HG02943 (cell line): Measurements from ENCODE around the gene PLEKHG4B.

Experiments used
- ATAC-seq: cut with Tn5 transposase; IDR thresholded peaks from one replicate; pipeline ENCODE4 v1.9.1; 2021; ENCODE audit warnings: mild to moderate bottlenecking, low read depth, moderate library complexity; ENCODE audit not compliant: unreplicated experiment

The PLEKHG4B gene

GRCh38 chr5:166441-167372, 74.7 kb downstream of the PLEKHG4B start:
- no peak for ATAC-seq

- ATAC-seq: no peak
Observed at GRCh38 chr5:167511-167910, 75.5 kb downstream of the PLEKHG4B start.

GRCh38 chr5:167982-168660, 76.2 kb downstream of the PLEKHG4B start:
- ATAC-seq: no peak

DNA sequence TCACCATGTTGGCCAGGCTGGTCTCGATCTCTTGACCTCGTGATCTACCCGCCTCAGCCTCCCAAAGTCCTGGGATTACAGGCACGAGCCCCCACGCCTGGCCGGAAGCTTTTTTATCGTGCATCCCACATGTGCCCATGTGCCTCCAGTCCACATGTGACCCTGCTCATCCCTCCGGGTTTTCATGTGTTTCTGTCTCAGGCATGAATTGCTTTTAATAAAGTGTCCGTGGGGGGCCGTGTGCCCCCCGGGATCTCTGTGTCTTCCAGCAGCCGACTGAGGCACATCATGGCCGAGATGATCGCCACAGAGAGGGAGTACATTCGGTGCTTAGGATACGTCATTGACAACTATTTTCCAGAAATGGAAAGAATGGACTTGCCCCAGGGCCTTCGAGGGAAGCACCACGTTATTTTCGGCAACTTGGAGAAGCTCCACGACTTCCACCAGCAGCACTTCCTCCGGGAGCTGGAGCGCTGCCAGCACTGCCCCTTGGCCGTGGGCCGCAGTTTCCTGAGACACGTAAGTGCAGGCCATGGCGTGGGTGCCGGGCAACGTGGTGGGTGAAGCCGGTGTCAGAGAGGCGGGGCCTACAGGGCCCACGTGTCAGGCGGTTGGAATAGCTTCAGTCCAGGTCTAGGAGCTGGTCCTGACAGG, 77.2 kb downstream of the PLEKHG4B start:
- no peak for ATAC-seq

GRCh38 chr5:169728-170094, 77.7 kb downstream of the PLEKHG4B start:
- ATAC-seq: no peak

GRCh38 chr5:170971-171800, 79.2 kb downstream of the PLEKHG4B start:
- no peak for ATAC-seq

DNA sequence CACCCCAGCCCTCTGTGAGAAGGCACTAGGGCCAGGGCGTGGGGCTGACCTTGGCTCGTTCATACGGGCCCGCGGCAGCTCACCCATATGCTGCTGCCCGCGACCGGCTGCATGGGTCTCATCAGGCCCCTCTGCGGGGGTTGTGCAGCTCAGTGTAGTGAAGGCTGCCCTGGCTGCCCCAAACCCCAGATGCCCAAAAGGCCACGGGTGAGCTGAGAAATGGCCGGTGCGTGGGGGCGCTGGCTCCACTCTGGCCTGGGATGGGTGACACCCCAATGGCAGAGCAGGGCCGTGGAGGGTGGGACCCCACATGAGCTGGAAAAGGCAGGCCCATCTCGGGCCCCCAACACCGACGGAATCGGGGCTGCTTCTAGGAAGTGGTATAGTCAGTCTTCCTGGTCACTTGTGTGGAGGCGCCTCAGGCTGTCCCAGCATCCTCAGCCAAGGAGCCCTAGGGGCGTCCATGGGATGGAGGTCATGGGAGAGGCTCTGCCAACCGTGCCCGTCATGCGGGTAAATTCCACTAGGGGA, 79.9 kb downstream of the PLEKHG4B start:
- no peak for ATAC-seq

DNA sequence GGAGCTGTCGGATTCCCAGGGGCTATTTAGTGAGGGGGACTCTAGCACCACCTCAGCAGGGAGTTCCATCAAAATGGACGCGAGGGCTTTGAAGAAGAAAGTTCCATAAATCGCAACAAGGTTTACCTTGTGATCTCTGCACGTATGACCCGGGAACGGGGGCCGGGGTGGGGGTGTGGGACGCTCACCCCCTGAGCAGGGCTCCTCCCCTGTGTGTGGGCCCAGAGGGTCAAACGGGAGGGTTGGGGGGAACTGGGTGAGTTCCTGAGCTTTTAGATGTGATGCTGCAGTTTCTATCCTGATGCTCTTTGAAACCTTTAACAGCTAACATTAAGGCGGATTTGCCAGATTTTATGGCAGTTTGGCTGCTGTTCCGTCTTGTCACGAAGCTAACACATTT, 80.5 kb downstream of the PLEKHG4B start:
- ATAC-seq: no peak

DNA sequence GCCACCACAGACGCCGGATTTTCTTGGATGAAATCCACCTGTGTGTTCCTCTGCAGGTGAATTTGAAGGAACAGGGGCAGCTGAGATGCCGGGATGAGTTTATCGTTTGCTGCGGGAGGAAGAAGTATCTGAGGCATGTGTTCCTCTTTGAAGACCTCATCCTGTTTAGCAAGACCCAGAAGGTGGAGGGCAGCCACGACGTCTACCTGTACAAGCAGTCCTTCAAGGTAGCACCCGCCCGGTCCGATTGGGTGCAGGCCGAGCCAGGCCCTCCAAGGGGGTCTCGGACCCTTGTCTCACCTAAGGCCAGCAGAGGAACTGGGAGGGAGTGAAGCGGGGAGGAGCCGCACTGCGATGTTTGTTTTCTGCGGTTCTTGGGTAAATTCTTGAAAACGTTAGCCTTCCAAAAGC, 80.9 kb downstream of the PLEKHG4B start:
- no peak for ATAC-seq

GRCh38 chr5:173392-174290, 81.7 kb downstream of the PLEKHG4B start:
- ATAC-seq: no peak

- no peak for ATAC-seq
Observed at GRCh38 chr5:174291-174600, 82.3 kb downstream of the PLEKHG4B start.

GRCh38 chr5:174876-175465, 83.0 kb downstream of the PLEKHG4B start:
- ATAC-seq: no peak

- no peak for ATAC-seq
Observed at GRCh38 chr5:176296-176823, 84.4 kb downstream of the PLEKHG4B start.

GRCh38 chr5:178110-178509, 86.1 kb downstream of the PLEKHG4B start:
- no peak for ATAC-seq

DNA sequence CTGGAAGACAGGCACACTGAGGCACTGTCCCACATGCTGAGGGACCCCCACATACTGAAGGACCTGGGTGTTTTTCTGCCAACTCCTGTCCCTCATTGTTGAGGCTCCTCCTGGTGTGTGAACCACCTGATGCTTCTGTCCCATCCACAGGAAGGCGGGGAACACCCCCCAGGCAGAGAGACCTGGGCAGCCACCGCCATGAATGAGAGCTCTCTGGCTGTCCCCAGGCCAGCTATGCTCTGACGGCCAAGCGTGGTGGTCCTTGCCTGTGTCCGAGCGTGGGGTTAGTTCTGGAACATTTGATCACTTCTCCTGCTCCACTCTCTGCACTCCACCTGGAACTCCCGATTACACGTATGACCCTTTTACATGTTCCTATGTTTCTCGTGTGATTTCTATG, 87.4 kb downstream of the PLEKHG4B start:
- ATAC-seq: no peak

- ATAC-seq: no peak
Observed at GRCh38 chr5:180286-180918, 88.4 kb downstream of the PLEKHG4B start.

GRCh38 chr5:181160-181559, 89.2 kb downstream of the PLEKHG4B start:
- no peak for ATAC-seq

GRCh38 chr5:181566-181965, 89.6 kb downstream of the PLEKHG4B start:
- ATAC-seq: no peak
